ENCODE data around the gene PRDM5.
A peak's percentile ranks its signal among the peaks of the same experiment; 100 is the strongest.

PRDM5 gene

GRCh38 chr4:120736312-120736711 lies 186.2 kb downstream of the PRDM5 start:
- no peak for DNase-seq

GRCh38 chr4:120733968-120734367 lies 188.6 kb downstream of the PRDM5 start:
- DNase-seq: no peak

DNA sequence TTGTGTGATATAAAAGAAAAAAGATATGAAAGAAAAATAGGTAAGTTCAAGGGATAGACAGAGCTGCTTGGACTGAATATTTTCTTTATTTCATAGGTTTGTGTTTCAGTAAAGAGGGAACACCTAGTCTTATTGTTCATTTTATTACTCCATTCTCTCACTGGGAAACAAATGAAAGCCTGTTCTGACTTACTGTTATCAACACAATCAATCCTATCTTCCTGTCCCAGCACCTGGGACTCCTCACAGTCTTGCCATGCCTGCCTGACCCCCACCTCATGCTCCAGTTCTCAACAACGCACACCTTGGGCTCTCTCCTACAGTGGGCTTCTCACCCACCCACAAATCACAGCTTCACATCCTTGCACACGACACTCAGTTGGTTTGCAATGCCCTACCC lies 189.5 kb downstream of the PRDM5 start:
- DNase-seq: no peak

GRCh38 chr4:120731561-120731960 lies 191.0 kb downstream of the PRDM5 start:
- DNase-seq: no peak

DNA sequence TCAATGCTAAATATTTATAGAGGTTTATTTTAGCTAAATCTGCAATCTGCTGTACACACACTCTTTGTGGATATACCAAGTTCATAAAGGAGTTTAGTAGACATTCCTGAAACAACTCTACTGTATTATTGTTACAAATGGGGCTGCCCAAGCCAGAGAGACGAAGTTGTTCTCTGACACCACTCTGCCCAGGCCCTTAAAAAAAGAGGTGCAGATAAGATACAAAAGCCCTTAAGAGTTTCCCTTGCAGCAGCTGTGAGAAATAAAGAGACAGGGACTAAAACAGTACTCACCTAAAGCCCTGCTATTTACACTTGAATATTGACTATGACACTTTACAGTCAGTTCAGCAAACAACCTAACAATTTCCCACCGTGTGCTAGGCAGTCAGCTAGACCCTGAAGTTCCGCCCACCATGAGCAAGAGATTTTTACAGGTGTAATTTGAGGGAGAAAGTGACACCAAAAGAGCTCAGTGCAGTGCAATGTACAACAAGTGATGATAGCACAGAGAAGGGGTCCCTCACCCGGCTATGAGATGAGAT lies 191.7 kb downstream of the PRDM5 start:
- DNase-seq: no peak

DNA sequence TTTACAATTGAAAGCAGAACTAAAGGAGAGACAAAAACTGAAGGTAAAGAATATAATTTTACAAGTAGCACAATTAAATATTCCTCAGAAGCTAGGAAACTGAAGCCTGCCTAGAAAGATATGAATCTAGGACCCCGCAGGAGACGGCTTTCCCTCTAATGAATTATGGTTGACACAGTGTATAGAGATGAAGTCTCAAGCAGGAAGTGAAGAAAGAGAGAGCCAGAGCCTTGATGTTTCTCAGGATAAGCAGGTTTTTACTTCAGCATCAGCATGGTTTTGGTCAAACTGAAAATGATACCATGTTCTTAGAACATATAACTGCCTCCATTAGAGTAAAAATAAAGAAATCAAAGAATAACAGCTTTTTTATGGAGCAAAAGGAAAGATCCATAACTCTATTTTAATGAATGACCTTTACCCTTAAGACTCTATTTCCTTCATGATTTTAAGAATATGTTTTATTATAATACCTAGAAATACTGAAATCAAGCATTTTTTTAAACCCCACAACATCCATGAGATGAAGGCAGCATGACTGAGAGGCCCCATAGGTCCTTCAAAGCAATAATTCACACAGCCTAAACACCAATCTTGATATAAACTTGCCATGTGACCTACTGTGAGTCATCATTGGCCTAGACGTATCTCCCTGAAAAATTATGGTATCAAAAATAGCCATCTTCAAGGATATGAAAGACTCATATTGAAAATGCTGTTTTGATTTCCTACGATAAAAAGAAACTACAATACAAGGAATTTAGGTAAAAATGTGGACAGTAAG lies 193.4 kb downstream of the PRDM5 start:
- no peak for DNase-seq

GRCh38 chr4:120725639-120726580 lies 196.6 kb downstream of the PRDM5 start:
- no peak for DNase-seq

GRCh38 chr4:120724656-120725055 lies 197.9 kb downstream of the PRDM5 start:
- no peak for DNase-seq

DNA sequence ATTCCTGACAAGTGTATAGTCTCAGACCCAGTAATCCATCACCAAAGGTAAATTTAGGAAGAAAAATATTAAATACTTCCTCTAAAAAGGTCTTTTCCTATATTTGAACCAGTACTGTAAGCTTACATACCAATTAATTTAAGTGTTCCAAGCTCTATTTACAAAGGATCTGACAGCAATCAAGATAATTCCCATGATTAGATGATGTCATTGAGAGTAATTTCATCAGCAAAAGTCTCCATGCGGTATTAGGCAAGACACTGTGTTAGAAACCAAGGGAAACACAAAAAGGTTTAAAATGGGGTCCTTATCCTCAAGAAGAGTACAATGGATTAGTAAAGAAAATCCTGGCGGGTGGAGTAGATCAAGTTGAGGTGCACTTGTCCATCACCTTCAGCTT lies 198.5 kb downstream of the PRDM5 start:
- DNase-seq: peak; percentile 49

GRCh38 chr4:120723105-120723504 lies 199.4 kb downstream of the PRDM5 start:
- DNase-seq: no peak

DNA sequence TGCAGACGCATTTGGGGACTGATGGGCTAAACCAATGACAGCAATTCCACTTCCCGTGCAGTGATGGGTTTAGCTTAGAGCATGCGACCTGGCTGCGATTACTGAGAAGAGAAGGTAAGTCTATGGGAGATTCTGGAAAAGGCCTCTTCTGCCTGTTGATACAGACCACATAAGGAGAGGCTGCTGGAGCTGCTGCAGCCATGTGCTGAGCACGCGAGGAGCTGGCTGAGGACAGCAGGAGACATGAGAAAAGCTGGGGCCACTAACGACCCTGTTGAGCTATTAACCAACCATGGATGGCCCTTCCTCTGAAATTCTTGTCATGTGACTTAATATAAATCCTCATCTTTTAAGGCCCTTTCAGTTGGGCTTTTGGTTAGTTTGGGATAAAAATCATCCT lies 199.9 kb downstream of the PRDM5 start:
- no peak for DNase-seq

DNA sequence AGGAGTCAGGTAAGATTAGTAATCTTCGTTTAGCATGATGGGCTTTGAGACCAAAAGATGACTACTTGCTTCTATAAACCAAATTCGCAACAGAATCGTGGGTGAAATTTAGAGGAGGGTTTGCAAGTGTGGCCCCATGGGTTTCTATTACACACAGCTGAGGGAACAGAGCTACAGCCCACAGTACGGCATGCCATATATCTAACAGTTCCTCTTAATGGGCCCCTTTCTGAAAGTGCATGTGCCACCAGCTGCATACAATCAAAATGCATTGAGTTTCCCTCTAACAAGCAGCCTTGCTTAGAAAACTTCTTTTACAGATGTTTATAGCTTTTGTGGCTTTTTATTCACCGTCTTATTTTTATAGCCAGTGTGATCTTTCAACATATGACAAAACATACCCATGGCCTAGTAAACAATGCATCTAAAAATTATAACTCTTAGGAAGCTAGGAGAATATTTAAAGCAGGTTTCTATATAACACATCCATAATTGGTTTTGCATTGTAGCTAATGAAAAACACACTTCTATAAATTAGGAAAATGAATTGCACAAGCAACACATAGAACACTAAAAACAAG lies 202.1 kb downstream of the PRDM5 start:
- no peak for DNase-seq

DNA sequence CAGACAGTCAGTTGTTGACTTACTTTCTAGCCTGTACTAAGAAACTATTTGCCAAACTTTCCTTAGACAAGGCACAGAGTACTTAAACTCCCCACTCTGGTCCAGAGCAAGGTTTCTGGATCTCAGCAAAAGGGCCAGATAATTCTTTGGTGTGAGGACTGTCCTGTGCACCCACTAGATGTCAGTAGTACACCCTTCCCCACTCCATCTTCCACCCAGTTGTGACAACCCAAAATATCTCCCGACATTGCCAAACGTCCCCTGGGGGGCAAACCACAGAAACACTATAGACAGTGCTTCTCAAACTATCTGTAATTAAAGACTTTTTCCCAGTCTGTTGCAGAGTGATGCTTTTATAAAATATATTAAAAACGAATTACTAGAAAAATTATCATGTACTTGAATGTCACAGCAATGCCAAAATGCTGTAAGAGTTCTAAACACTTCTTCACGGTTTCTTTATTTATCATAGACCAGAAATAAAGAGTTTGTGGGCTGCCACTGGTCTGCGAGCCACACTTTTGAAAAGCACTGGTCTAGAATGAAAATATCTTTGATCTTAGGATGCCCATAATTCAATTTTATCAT lies 203.5 kb downstream of the PRDM5 start:
- DNase-seq: peak; percentile 20

DNA sequence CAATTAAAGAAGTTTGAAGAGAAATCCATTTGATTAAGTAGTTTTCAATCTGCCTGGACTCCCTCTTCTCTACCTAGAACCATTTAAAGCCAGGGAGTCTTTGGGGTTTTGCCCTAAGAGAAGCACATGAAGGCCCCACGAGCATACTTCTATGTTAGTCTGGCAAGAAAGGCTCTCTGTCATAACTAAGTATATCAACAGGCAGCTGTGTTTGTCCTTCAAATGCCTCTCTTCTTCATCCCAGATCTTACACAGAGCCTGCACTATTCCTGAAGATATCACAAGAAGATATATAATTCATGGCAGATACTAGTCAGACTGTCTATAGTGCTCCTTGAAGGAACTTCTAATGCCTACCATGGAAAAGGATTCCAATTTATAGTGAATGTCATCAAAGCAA lies 206.2 kb downstream of the PRDM5 start:
- no peak for DNase-seq

DNA sequence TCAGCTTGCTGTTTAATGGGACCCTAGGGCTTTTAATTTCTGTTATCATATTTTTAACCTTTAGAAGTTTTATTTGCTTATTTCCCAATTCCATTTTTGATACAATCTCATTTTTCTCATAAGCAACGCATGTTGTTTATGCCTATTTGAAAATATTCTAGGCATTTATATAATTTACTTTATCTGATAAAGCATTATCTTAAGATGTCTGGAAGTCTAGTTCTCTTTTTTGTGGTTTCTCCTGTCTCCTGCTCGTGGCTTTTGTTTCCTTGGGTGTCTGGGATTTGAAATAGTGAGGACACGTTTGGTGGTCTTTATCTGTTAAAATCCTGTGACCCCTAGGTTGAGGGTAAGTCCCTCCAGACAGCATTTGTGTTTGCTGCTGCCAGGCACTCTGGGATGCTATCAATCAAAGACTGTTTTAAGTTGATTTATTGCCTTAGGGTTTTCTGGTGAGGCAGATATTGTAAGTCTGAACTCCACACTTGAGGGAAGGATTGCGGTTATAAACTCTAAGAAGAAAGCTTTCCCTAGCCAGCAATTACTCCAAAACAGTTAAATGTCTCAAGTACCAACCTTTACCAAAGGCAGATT lies 208.0 kb downstream of the PRDM5 start:
- DNase-seq: no peak

DNA sequence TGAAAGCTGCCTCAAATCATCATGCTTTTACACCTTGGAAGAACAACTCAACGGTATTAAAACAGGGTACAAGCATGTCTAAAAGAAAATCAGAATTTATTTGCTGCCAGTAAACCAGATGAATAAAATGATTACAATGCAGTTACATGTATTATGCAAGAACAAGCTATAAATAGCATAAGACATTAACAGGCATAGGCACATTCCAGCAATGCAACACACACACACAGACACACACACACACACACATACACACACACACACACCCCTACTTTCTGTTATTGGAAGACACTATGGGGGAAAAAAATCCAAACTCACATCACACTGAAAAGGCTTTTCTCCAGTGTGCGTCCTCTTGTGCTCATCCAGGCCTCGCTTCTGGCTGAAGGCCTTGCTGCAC lies 212.5 kb downstream of the PRDM5 start:
- no peak for DNase-seq

- no peak for DNase-seq
These were observed 218.0 kb downstream of the PRDM5 start for GRCh38 chr4:120704538-120704937.

DNA sequence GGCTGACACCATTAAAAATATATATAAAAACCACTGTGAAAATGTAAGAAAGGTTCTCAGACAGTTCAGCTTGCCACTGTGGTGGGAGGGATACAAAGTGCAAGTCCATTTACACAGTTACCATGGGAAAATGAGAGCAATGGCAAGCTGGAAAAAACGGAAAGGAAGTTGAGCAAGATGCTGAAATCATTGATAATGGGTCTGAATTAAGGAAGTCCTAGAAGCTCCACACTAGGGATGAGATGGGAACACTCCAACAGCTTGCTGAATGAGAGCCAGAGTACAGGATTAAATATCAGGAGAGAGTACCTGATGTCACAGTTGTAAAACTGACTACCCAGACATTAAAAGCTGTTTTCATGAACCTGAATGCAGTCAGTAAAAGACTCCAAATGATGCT lies 218.6 kb downstream of the PRDM5 start:
- DNase-seq: no peak

GRCh38 chr4:120699354-120699753 lies 223.2 kb downstream of the PRDM5 start:
- DNase-seq: no peak

DNA sequence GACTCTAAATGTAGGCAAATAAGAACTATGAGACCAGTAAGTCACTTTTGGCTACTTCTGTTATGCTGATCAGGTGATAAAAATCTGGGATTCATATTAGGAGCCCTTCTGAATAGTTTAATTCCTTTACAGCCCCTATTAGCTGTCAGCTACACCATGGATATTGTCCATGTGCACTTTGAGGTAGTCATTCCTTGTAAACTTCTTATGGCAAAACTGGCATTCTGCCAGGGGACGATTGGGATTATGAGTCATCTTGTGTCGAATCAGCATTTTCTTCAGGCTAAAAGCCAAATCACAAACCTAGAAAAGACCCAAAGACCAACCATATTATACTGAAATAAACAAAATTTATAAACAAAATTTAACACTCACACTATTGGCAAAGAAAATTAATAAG lies 227.6 kb downstream of the PRDM5 start:
- no peak for DNase-seq

GRCh38 chr4:120693816-120694215 lies 228.7 kb downstream of the PRDM5 start:
- no peak for DNase-seq

GRCh38 chr4:120692964-120693363 lies 229.6 kb downstream of the PRDM5 start:
- DNase-seq: no peak

GRCh38 chr4:120691536-120691935 lies 231.0 kb downstream of the PRDM5 start:
- no peak for DNase-seq

Data from NCI-H1436 (cell line).